Measurements from ENCODE around the gene ZNF750. TPM values are rescaled to one million over a fixed set of nuclear protein-coding genes. Genes with fewer than 3 reads are reported as not detected.

The ZNF750 gene
- total and polyA plus RNA-seq, 7 donors = 0.01 TPM; not detected in 6

GRCh38 chr17:82873521-82873920, 33.7 kb upstream of the ZNF750 start:
- no peak for DNase-seq
- 95 to 96% methylated on average over 19 of the region's 19 CpGs for WGBS, 2 donors
- H3K4me1 ChIP-seq = peaks cover 0 to 22% (median 21%) of the 10 kb centered on the region in 4 donors
- H3K27ac ChIP-seq = no peak overlapping the region
- no peaks in the 10 kb centered on the region for H3K27me3 ChIP-seq
- no peaks in the 10 kb centered on the region for H3K9me3 ChIP-seq
- H3K36me3 ChIP-seq = peaks cover 0 to 28% (median 14%) of the 10 kb centered on the region in 4 donors
- H3K4me3 ChIP-seq = no peak overlapping the region
- intact Hi-C loops (cut with DNase I) = loop anchor here (10.0 kb wide), 1 partner anchor 181 kb away; no protein-coding TSS in a partner anchor
- no peak for TF ChIP-seq POLR2A (IDR thresholded peaks at IDR 0.05)
- TF ChIP-seq EP300 (IDR thresholded peaks at IDR 0.05) = no peak
- no peak for TF ChIP-seq CTCF (IDR thresholded peaks at IDR 0.05)
- TF ChIP-seq POLR2AphosphoS5 (IDR thresholded peaks at IDR 0.05) = no peak

GRCh38 chr17:82872591-82873520, 33.0 kb upstream of the ZNF750 start:
- intact Hi-C loops (cut with DNase I) = loop anchor here (10.0 kb wide), 1 partner anchor 182 kb away; no protein-coding TSS in a partner anchor
- peak; percentile 59 for DNase-seq
- WGBS, 2 donors = 85 to 94% methylated on average over 33 of the region's 33 CpGs

GRCh38 chr17:82871776-82872561, 32.1 kb upstream of the ZNF750 start:
- Histone ChIP-seq H3K4me1 (peaks cover 0 to 16% (median 12%) of the 10 kb centered on the region in 4 donors), H3K27ac (peak overlapping the region in 1 of 4 donors; percentile 43), H3K36me3 (peaks cover 0 to 28% (median 14%) of the 10 kb centered on the region in 4 donors), H3K27me3 (no peaks in the 10 kb centered on the region), H3K4me3 (no peak overlapping the region), H3K9me3 (no peaks in the 10 kb centered on the region)
- no peak for TF ChIP-seq CTCF (IDR thresholded peaks at IDR 0.05)
- no peak for TF ChIP-seq EP300 (IDR thresholded peaks at IDR 0.05)
- no peak for TF ChIP-seq POLR2AphosphoS5 (IDR thresholded peaks at IDR 0.05)
- TF ChIP-seq POLR2A (IDR thresholded peaks at IDR 0.05) = no peak
- WGBS, 2 donors = 88 to 90% methylated on average over 41 of the region's 41 CpGs
- intact Hi-C loops (cut with DNase I) = loop anchor here (10.0 kb wide), 1 partner anchor 183 kb away; no protein-coding TSS in a partner anchor
- DNase-seq = no peak

More at GRCh38 chr17:82872591-82873520, 33.0 kb upstream of the ZNF750 start:
- Histone ChIP-seq H3K36me3 (peaks cover 0 to 28% (median 14%) of the 10 kb centered on the region in 4 donors), H3K4me3 (no peak overlapping the region), H3K27ac (no peak overlapping the region), H3K27me3 (no peaks in the 10 kb centered on the region), H3K4me1 (peaks cover 0 to 22% (median 19%) of the 10 kb centered on the region in 4 donors), H3K9me3 (no peaks in the 10 kb centered on the region)
- TF ChIP-seq EP300 (IDR thresholded peaks at IDR 0.05) = no peak
- TF ChIP-seq POLR2AphosphoS5 (IDR thresholded peaks at IDR 0.05) = no peak
- TF ChIP-seq CTCF (IDR thresholded peaks at IDR 0.05) = no peak
- no peak for TF ChIP-seq POLR2A (IDR thresholded peaks at IDR 0.05)

GRCh38 chr17:82871056-82871775, 31.4 kb upstream of the ZNF750 start:
- peaks cover 0 to 28% (median 14%) of the 10 kb centered on the region in 4 donors for H3K36me3 ChIP-seq
- H3K27ac ChIP-seq = peak overlapping the region in 1 of 4 donors; percentile 43
- H3K27me3 ChIP-seq = no peaks in the 10 kb centered on the region
- peaks cover 0 to 12% (median 7%) of the 10 kb centered on the region in 4 donors for H3K4me1 ChIP-seq
- DNase-seq = no peak
- TF ChIP-seq POLR2AphosphoS5 (IDR thresholded peaks at IDR 0.05) (peak in 2 of 4 donors; percentile 20 to 25), POLR2A (IDR thresholded peaks at IDR 0.05) (no peak), CTCF (IDR thresholded peaks at IDR 0.05) (no peak), EP300 (IDR thresholded peaks at IDR 0.05) (no peak)
- WGBS, 2 donors = 69 to 91% methylated on average over 31 of the region's 31 CpGs
- intact Hi-C loops (cut with DNase I) = loop anchor here (10.0 kb wide), 1 partner anchor 184 kb away; no protein-coding TSS in a partner anchor
- no peaks in the 10 kb centered on the region for H3K9me3 ChIP-seq
- H3K4me3 ChIP-seq = no peak overlapping the region
